ENCODE data around the gene FEM1C.
"Not testable (repeated sequence)": the region's sequence is repeated elsewhere in the genome, so short reads cannot be mapped to it uniquely, and the experiment has no call there.

The FEM1C gene

DNA sequence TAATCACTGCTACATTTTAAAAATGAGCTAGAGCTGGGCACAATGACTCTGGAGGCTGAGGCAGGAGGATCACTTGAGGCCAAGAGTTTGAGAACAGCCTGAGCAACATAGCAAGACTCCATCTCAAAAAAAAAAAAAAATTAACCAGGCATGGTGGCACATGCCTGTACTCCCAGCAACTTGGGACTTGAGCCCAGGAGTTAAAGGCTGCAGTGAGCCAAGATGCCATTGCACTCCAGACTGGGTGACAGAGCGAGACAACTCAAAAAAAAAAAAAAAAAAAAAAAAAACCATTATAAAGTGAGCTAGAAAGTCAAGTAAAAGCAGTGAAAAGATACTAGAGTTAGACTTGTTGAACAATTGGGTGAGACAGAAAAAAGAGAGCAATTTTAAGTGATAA is 28.2 kb downstream of the FEM1C start:
- DNase-seq: no peak

DNA sequence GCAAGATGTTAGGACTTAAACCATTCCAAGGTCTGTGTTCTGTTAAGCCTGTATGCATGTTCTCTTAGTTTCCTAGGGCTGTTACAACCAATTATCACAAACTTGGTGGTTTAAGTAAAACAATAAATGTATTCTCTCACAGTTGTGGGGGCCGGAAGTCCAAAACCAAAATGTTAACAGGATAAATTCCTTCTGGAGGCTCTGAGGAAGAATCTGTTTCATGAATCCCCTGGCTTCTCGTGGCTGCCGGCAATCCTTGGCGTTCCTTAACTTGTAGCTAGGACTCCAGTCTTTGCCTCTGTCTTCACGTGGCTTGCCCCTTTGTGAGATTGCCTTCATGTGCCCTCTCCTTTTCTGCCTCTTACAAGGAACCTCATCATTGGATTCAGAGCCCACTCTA is 30.4 kb downstream of the FEM1C start:
- no peak for DNase-seq

DNA sequence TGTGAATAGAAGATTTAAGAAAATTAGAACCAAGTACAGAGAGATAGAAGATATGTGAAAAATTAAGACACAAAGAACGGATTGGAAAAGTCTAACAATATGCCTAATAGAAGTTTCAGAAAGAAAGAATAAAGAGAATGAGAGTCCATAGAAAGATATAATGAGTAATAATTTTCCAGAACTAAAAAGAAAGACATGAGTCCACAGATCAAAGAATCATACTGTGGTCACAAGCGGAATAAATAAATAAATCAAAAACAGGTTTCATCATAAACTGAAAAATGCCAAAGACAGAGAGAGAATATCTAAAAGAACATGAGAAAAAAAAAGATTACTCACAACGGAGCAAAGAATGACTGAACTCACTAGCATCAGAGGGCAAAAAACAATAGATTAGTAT is 32.9 kb downstream of the FEM1C start:
- no peak for DNase-seq

DNA sequence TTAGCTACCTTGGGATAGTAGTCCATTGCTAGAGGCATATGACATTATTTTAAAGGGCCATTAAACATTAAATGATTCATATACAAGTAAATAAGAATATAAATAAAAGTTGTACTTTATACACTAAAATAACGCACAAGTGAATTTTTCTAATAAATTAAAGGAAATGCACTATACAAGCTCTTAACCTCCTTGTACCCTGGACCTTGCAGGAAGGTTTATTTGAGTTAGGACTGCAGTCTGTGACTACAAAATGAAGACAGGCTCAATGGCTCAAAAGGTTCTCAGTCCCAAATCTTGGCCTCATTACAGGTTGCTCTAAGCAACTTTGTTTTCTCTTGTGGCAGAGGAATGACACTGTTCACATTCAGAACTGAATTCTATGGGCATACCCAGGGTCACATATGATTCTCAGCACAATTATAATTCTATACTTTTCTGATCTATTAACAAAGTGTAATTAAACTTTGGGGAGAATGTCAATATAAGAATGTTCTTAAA is 34.4 kb downstream of the FEM1C start:
- no peak for DNase-seq

DNA sequence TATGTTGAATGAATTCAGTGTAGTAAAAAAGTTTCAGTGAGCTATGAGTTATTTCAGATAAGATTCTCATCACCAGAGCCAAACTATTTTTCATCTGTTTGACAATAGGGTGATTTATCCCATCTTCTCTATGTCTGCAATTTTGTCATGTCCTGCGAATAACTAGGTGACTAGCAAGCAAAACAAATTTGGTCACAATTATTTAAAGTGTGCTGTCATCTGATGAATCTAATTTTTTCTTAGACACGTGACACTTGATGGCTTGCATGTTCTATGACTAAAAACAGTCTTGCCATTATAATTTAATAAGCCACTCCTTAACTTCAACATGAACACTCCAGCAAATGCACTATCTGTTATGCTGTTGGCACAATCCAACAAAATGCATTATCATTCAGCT is 35.0 kb downstream of the FEM1C start:
- DNase-seq: no peak

DNA sequence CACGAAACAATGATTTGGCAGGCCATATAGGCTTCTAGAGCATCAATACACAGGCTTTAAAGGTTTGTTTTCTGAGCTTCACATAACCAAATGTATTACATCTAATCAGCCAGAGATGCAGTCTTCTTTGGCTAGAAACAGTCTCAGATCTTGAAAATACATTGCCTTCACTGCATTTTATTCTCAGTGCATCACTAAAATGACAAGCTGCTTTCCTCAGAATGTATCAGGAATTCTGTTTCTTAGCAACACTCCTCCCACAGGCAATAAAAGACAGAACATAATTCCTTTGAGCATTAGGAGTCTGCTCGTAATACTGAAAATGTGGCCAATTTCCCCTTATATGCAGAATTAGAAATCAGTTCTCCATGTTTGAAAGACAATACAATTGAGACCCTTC is 36.9 kb downstream of the FEM1C start:
- DNase-seq: no peak

DNA sequence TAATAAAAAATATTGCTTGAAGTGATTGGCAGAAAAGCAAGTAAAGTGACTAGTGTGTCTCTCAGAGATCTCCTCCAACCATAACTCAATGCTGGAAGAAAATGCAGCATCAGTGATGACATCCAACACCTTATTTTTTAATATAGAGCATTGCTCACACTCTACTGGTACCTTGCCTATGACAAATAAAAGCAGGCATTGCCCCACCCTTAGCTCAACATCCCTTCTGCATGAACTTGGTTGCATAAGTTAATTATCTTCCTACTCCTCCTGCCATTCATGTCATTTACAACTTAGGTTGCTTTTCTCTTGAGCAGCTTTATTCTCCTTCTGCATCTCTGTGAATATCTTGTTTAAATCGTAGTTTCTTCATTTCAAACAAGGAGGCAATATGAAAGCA is 41.2 kb downstream of the FEM1C start:
- DNase-seq: no peak

DNA sequence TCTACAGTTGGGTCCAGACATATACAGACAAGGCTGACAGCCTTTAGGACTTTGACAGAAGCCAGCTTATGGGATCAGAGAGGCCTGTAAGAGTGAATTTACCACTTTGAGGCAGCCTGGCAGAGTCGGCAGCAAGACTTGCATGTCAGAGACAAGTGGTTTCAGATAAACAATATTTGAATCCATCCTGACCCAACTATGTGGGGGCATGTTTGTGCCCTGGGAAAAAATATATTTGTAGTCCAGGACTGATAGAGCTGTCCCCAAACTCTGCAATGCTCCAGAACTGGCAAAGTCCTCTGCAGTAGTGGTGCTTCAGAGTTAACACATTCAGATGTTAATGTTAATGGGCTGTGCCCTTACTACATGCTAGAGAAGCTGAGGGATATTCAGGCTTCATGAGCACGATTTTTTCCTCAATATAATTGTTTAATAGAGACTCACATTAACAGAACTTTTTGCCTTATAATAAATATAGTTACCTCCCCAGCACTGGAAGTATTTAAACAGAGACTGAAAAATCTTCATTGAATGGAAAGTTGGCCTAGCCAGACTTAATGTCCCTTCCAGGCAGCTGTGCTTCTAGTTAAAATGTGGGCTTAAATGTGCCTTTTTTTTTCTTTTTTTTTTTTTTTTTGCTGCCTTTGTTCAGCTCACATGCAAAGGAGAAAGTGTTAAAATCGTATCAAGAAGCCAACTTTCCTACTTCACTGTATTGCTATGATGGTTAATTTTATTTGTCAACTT is 42.9 kb downstream of the FEM1C start:
- DNase-seq: no peak

DNA sequence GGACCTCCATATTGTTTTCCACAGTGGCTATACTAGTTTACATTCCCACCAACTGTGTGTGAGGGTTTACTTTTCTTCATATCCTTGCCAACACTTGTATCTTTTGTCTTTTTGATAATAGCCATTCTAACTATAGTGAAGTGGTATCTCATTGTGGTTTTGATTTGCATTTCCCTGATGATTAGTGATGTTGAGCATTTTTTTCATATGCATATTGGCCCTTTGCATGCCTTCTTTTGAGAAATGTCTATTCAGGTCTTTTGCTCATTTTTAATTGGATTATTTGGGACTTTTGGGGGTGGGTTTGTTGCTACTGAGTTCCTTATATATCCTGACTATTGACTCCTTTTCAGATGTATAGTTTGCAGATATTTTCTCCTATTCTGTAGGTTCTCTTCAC is 44.4 kb downstream of the FEM1C start:
- no peak for DNase-seq

DNA sequence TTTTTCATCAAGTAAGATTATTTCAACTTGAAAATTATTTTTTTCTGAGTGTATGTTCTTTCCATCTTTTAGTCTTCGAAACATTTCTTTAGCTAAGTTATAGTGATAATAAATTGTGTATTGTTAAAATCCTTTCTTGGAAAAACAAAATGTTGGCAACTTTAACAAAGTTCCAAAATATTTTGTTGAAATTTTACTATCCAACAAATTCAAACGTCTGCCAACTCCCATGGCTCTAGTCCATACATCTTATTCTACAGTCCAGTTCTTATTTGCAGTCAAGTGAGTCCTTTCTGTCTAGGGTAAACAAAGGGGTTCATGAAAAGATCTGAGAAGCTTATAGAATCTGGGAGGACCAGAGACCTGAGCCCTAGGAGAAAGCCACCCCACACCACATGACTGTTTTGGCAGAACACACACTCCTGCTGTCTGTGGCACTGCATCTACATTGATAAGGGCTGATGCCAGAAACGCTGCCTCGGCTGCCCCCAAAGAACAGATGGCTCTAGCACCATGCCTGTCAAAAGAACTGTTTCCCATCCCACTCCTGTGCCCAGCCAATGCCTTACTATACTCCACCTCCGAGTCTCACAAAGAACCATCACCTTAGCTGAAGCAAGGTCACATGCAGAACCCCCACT is 47.5 kb downstream of the FEM1C start:
- no peak for DNase-seq

DNA sequence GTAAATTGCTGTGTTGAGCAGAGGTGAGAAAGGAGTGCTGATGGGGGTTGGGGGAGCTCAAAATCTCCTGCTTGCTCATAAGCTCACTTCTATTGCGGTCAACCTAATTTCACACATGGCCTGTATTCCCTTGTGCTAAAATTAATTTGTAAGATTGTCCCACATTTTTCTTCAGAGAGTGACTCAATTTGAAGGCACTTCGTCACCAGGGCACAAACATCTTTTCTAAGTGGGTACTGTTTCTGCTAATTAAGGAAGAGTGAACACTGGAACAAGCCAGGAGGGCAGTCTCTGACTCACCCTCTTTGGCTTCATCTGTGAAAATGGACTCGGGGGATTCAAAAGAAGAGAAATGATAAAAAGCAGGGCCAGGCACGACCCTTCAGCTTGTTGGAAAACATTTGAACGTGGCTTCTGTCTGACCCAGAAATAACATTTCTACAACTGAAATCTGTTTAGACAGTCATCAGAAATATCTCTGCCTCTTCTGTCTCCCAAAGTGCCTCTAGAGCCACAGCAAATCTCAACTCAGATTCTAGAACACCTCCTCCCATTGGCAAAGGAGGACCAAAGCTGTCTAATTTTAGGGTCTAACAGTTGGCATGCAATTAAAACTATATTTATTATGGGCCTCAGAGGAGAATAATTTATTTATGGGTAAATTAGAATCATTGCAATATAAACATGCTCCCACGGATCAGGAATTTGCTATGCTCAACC is 49.8 kb downstream of the FEM1C start:
- DNase-seq: no peak

DNA sequence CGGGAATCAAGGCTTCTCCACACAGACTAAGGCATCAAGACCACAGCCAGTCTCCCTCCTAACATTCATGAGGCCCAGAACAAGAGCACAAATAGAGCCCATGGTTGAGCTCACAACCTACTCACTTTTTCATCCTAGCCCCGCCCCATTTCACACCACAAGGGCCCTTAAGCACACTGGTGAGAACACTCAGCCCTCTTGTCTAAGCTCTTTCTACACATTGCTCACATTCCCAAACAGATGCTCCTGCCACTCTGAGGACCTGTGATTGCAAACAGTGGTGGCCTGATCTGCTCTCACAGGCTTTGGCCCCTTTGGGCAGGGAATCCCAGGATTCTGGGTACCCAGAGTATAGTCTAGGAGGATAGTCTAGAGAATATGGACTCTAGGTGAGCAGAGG is 54.0 kb downstream of the FEM1C start:
- DNase-seq: no peak

DNA sequence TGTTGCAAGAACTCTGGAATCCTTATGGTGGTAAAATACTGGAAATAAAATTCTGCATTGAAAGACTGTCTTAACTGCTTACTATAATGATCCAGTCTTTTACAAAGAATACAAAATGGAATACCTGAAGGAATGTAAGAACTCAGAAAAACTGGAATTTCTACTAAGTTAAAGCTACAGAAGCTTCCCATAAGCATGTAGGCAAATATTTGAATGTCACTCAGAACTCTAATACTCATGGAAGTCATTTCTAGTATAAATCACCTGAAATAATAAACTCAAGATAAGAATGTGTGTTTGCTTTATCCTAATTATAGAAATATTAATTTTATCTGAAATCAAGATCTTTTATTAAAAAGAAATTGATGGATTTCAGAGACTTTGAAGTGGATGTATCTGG is 54.8 kb downstream of the FEM1C start:
- no peak for DNase-seq

DNA sequence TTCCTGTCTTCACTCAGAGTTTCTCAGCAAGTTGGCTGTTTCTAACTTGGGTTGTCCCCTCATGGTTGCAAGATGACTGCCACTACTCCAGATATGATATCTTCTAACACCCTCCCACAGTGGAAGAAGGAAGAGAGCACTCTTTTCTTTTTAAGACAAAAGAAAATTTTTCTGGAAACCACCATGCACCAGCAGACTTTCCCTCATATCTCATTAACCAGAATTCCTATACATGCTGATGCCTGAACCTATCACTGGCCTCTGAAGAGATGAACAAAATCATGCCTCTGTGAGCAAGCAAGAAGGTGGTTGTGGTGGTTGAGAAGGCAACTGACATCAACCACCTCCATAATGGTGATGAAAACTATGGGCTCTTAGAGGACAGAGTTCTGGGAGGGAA is 56.8 kb downstream of the FEM1C start:
- no peak for DNase-seq

DNA sequence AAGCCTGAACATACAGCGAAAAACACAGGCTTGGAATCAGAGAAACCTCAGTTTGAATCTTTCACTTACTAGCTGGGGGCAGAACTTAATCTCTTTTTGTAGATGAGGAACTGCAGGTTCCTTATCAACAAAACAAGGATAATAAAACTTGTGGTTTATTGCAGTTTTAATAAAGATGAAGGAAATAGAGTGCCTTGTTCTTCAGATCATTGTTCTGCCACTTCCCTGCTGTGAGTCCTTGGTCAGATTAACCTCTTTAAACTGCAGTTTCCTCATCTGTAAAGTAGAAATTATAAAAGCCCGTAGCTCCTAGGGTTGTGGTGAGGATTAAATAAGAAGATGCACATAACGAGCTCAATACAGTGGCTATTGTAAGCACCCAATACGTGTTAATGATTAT is 57.4 kb downstream of the FEM1C start:
- no peak for DNase-seq

DNA sequence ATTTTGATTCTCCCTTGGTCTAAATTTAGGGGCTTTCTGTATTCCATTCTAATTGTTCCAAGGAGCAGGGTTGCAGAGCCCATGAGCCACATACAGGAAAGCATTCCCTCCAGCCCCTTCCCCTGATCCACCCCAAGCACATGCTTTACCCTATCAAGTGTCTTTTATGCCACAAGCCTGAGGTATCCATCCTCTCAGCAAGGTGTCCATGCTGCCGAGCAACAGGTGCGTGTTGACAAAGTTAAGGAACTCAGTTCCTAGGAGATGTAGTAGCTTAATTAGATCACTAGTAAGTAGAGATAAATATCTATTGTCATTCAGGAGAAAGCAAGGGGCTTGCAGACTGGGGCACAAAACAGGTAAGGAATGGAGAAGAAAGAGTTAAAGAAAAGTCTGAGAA is 57.8 kb downstream of the FEM1C start:
- DNase-seq: no peak

DNA sequence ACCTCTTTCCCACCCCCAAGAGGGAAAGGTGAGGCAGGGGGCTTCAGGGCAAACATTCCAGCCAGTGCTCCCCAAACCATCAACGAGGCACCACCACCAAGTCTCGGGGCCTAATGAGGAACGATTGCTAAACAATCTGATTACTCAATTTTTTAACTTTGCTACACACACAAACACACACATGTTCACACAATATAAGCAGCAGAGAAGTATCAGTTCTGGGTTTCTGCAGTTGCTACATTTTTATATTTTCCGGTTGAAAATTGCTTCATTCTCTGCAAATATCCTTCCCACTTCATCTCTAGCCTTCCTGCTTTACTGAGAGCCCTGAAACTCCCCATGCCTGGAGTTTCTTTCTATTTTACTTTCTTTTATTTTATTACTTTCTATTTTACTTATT is 60.2 kb downstream of the FEM1C start:
- DNase-seq: no peak

DNA sequence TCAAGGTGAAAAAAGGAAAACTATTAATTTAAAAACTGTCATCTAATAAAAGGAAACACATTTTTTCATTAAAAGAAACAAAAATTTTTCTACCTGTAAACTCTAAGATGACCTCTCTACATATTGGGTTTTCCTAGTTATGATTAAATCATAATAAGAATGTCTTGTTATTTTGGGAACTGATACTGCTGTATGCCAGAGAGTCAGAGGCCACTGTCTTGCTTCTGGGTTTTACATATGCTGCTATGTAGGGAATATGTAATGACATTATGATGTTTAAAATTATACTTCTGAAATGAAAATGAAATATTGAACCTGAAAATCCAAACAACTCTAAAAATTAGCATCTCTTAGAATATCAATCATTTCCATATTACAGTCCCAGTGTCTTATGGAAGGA is 63.7 kb downstream of the FEM1C start:
- DNase-seq: no peak

DNA sequence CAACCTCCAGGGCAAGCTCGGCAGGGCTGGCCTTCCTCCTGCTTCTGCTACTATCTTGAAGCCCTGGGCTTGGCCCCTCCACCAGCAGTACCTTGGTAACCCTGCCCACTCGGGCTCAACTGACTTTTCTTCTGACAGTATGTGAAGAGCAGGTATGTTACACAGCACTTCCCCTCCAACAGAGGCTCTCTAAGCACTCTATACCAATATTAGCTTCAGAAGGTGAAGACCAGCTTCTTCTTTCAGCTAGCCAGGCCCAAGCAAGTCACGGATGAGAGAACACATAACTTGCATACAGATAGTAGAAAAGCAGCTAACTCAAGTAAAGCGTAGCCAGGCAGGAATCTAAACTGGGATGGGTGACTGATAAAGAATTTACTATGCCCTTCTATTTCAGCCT is 64.3 kb downstream of the FEM1C start:
- DNase-seq: no peak

DNA sequence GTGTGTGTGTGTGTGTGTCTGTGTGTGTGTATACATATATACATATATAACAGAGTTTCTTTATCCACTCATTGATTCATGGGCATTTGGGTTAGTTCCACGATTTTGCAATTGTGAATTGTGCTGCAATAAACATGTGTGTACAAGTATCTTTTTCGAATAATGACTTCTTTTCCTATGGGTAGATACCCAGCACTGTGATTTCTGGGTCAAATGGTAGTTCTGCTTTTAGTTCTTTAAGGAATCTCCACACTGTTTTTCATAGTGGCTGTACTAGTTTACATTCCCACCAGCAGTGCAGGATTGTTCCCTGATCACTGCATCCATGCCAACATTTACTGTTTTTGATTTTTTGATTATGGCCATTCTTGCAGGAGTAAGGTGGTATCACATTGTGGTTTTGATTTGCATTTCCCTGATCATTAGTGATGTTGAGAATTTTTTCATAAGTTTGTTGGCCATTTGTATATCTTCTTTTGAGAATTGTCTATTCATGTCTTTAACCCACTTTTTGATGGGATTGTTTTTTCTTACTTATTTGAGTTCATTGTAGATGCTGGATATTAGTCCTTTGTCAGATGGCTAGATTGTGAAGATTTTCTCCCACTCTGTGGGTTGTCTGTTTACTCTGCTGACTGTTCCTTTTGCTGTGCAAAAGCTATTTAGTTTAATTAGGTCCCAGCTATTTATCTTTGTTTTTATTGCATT is 65.3 kb downstream of the FEM1C start:
- DNase-seq: not testable (repeated sequence)

DNA sequence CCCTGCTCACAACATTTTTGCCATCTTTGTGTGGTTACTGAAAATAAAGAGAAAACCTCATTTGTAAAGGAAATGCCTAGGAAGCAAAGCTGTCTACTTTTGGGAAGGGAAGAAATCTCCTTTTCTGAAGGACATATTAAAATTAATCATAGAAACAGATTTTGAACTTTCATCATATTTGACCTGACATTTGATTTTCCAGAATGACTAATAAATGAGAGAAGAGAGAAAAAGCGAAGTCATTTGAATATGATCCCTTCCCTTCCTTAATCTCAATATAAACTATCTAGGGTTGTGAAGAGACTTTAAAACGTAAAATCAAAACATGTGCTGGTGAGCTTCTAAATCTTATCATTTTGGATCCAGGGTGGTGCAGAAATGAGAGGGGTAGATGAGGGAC is 66.3 kb downstream of the FEM1C start:
- DNase-seq: no peak

DNA sequence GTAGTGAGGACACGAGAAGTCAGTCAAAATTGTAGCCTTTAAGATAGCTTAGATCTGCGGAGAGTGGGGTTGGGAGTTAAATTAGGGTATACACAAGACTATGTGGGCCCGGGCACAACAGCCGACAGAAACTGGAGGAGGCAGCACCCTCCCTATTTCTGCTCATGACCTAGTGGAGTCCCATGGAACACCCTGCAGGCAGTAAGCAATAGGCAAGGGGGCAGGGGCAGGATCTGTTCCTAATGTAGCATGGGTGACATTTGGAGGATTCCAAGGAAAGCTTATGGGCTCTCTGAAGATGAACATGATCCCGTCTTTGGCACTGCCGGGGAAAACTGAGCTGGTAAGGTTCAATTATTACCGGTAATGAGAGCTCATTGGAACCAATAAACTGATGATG is 67.0 kb downstream of the FEM1C start:
- DNase-seq: no peak

DNA sequence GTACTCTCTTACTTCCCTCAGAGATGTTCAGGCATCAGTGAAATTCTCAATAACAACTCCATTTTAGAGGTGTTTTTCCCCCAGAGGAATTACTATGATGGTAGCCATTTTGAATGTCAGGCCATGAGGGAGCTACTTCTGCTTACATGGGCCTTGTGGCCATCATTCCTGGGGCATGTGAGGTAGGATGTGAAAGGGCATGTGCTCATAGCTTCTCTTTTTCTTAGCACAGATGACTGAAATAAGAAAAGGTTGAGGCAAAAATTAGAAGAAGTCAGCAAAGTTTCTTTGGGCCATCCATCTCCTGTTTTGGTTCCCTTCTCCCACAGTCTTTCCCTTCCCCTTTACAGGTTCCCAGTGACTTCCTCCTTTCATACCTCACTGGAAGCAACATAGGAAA is 68.8 kb downstream of the FEM1C start:
- no peak for DNase-seq
